GM18519 (cell line): ENCODE measurements around the gene FPR2.

Experiments
- ATAC-seq: cut with Tn5 transposase; IDR thresholded peaks from one replicate; pipeline ENCODE4 v1.9.1; 2021; ENCODE audit warnings: mild to moderate bottlenecking, moderate library complexity; ENCODE audit not compliant: unreplicated experiment, low FRiP score

Gene FPR2

GRCh38 chr19:51780270-51780669 lies 19.3 kb downstream of the FPR2 start:
- no peak for ATAC-seq

- no peak for ATAC-seq
Observed at GRCh38 chr19:51781999-51782398, 21.0 kb downstream of the FPR2 start.

DNA sequence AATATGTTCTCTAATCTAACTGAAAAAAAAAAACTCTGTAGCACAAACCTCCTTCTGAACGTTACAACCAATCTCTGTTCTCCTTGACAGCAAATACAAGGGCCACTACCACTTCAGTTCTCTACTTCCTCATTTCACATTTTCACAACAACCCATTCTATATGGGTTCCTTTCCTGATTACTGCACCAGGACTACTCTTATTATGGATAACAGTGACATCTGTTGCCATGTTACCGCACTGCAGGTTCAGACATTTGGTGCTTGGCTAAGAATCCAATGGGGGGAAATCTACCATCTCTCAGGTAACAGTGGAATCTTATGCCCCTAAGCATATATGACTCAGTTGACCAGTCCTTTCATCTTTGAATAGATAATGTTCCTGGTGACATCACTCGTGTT lies 22.4 kb downstream of the FPR2 start:
- ATAC-seq: no peak

DNA sequence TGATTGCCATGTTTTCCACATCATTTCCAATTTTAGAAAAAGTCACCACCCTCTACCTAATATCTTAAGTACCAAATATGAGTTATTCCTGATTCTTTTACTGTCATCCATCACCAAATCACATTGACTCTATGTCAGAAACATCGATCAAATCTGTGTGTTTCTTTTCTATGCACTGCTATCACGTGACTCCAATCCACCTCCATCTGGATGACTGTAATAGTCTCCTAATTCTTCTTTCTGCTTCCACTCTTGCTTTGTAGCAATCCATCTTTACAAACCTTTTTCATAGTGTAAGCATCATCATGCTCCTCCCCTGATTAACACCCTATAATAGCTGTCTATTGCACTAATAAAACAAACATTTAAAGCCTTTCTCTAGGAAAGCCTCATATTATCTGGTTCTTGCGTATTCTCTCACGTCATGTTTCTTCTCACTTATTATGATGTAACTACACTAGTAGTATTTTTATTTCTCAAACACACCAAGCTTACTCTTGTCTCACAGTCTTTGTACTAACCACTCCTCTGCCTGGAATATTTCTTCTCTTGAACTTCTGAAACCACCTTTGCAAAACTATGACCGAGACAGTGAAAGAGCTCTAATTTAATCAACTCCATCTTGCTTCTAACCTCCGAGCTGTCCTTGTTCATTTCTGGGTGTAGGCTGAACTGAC lies 23.3 kb downstream of the FPR2 start:
- ATAC-seq: no peak

DNA sequence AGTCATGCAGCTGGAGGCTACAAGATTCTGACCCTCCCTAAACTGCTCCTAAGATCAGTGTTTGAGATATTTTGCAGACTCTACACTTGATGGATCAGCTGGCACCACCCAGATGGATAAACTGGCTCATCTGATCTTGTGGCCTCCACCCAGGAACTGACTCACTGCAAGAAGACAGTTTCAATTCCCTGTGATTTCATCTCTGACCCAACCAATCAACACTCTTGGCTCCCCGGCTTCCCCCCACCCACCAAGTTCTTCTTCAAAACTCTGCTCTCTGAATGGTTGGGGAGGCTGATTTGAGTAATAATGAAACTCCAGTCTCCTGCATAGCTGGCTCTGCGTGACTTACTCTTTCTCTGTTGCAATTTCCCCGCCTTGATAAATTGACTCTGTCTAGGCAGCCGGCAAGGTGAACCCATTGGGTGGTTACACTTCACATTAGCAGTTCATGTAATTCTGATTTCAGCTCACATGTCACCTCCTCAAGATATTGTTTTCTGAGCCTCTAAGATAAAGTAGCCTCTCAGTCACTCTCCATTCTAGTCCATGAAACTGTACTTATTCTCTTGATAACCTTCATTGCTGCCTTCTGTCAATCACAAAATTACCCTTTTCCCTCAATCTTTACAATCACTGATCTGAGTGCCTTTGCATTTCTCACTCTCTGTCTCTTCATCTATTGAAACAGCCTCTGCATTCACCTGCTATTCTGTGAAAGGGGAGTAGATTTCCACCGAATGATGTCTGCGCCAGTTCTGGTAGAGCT lies 24.1 kb downstream of the FPR2 start:
- ATAC-seq: no peak

DNA sequence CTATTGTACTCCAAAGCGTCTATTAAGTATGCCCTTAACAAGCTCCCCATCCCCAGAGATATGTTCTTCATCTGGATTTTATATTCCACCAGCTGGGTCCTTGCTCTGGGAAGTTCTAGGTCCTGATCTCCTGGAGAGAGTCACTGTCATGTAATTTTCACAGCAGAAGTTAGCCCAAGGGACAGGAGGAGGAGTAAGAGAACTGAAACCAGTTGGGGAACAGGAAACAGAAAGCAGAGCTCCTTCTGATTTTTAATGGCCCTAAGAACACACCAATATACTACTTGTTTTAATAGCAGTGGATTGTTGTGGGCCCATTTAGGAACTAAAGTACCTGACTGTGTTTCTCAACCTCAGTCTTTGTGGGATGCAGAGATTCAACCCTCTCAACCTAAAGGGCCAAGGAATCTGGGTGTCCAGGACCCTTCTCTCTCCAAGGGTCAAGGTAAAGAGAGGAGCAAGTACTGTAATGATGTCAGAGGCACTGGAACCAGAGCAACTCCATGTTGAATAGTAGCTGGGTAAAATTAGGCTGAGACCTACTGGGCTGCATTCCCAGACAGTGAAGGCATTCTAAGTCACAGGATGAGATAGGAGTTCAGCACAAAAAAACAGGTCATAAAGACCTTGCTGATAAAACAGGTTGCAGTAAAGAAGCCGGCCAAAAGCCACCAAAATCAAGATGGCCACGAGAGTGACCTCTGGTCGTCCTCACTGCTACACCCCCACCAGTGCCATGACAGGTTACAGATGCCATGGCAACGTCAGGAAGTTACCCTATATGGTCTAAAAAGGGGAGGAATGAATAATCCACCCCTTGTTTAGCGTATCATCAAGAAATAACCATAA lies 25.9 kb downstream of the FPR2 start:
- ATAC-seq: no peak

DNA sequence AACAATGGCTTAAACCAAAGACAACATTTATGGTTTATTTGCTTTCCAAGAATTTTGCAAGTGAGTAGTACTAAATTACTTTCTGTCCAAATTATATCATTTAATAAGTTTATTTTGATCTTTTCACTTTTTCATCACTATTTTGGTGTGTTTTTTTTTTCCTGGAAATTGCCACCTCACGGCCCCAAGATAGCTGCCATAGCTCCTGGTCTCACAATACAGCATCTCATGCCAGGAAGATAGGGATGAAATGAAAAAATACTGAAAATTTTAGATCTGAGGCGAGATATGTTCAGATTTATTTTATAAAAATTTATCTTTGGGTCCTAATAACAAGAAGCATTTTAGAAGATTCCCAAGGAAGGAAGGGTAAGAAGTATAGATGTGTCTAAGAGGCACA lies 27.0 kb downstream of the FPR2 start:
- ATAC-seq: no peak

DNA sequence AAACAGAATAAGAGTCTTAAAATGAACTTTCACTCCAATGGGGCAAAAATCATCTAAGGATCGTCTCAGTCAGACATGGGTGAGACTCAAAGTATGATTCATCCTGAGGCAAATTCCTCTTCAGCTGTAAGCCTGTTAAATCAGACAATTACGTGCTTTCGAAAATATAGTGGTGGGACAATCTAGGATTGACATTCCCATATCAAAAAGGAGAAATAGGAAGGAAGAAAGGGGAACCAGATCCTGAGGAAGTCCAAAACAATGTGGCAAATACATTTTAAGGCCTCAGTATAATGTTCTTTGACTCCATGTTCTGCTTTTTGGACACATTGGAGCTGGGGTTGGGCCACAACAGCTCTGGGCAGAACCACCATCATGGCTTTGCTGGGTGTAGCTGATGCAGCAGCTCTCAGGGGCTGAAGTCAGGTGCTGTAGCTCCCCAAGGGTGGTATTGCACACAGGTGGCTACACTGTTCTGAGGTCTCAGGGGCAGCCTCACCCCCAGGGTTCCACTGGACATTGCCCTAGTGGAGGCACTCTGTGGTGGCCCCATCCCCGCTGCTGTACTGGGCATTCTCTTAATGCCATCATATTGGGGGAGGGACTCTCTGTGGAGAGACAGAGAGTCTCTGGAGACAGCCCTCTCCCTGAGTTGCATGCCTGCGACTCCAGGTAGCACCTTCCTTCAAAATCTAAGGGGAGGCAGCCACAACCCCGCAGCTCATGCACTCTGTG lies 28.2 kb downstream of the FPR2 start:
- no peak for ATAC-seq

- ATAC-seq: no peak
Observed at GRCh38 chr19:51792932-51793331, 32.0 kb downstream of the FPR2 start.

GRCh38 chr19:51793994-51794393 lies 33.0 kb downstream of the FPR2 start:
- no peak for ATAC-seq

GRCh38 chr19:51794885-51795490 lies 34.0 kb downstream of the FPR2 start, which contains the start of gene FPR3:
Gene FPR3 (plus strand): TSS chr19:51795157. CDS start chr19:51823749, 28,592 bp downstream.
- ATAC-seq: no peak

DNA sequence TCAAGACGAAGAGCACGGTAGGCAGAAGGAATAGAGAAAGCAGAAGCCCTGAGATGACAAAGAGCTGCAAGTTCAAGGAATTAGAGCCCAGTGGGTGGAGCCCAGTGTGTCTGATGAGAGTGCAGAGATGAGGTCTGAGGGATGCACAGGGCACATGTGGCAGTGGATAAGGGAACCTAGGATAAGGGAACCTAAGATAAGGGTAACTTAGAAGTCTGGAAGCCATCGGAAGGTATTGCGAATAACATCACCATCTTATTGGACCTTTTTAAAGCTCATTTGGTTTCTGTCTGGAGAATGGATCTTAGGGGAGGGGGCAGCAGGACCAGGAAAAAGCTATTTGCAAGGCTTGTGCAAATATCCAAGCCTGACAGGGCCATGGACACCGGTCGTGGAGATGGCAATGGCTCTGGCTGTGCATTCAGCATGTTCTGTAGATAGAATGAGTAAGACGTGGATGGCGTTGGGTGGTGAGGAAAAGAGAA lies 35.3 kb downstream of the FPR2 start:
- no peak for ATAC-seq

- ATAC-seq: no peak
Observed at GRCh38 chr19:51797480-51797879, 36.5 kb downstream of the FPR2 start.

DNA sequence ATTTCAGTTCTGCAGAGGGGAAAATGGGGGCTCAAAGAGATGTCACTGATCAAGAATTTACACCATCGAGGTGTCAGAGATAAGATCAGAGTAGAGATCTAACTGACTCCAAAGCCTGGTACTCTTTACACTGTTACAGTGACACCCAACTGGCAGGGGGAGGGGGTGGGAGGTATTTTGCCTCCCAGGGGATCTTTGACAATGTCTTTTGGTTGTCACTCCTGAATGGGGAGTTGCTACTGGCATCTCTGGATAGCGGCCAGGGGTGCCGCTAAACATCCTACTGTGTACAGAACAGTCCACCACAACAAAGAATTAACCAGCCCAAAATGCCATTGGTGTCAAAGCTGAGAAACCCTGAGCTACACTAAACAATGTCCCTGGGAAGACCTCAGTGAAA lies 37.1 kb downstream of the FPR2 start:
- no peak for ATAC-seq

- ATAC-seq: no peak
Observed at GRCh38 chr19:51799034-51799773, 38.2 kb downstream of the FPR2 start.

DNA sequence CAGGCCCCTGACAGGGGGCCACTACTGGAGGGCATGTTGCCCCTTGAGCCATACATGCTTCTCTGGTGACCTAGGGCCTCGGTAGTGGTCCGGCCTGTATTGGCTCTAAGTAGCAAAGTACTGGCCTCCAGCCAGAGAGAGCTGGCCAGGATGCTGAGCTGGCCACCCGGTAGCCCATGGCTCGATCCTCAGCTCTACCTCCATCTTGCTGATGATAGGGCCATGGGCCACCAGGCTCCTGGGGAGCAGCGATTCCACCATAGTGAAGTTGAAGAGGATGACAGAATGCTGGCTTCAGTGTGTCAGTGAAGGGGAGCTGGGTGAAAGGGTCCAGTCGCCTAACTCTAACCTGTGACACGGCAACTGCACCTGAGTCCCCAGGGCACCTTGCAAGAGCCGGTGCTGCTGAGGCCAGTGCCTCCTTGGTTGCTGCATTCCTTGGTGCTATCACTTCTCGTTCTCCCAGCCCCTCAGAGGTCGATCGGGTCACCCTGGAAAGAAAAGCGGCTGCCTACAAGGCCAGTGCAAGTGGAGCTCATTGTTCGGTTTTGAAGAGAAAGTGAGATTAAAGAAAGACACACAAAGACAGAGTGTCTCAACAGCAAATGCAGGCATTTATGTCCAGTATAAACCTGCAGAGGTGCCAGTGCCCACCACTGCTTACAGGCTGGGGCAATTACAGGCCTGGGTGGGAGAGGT lies 38.9 kb downstream of the FPR2 start:
- ATAC-seq: no peak

DNA sequence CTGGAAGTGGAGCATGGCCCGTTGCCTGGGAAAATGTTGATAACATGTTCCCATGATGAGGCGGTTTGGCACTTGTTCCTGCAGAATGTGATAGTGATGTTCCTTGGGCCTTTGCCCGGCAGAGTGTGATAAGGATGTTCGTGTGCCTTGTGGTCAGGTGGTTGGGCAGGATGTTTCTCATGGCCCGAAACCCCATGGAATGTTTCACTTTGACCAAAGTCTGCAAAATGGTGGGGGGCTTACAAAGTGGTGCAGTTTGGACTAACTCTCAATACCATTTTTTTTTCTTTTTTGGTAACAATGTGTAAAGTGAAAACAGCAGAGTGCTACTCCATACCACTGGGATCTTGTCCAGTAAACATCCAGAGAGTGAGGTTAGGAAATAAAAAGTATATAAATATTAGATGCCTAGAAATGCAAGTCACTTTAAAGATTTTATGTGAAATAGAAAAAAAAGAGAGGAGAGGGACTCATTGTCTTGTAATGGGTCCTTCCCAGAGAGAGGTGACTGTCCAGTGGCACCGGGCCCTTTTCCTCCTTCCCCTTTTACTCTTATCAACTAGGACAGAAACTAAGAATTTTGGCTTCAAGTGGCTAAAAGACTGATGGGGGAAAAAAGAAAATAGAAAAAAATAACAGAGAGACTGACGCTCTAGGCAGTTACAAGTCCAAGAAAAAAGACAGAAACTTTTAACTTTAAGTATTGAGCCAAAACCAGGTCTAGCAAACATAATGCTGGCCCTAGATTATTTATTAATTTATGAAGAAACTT lies 39.7 kb downstream of the FPR2 start:
- ATAC-seq: no peak

DNA sequence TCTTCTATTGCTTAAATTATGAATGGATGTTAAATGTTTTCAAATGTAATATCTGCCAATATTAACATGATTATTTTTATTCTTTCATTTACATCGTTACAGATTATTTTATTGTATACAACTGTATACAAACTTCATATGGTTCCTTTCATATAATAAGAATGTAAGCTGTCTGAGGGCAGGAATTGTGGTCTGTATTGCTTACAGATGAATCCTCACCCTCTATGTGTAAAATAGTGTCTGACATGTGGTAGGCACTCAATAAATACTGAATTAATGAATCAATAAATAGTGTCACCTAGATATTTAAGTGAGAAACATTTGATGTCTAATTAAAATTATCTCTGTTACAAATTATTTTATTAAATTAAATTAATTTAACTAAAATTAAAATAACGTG lies 41.8 kb downstream of the FPR2 start:
- no peak for ATAC-seq
